Hematopoietic multipotent progenitor cell treated with erythropoietin and hydrocortisone succinate and interleukin-3 and kit ligand, for 6 days (in vitro differentiated cells): ENCODE measurements around the gene MYL6.
"Not testable (repeated sequence)": the region's sequence is repeated elsewhere in the genome, so short reads cannot be mapped to it uniquely, and the experiment has no call there.

Source experiments
- DNase-seq: peaks from one replicate; pipeline ENCODE4 v3.0.0-alpha.2; 2015

MYL6 gene

DNA sequence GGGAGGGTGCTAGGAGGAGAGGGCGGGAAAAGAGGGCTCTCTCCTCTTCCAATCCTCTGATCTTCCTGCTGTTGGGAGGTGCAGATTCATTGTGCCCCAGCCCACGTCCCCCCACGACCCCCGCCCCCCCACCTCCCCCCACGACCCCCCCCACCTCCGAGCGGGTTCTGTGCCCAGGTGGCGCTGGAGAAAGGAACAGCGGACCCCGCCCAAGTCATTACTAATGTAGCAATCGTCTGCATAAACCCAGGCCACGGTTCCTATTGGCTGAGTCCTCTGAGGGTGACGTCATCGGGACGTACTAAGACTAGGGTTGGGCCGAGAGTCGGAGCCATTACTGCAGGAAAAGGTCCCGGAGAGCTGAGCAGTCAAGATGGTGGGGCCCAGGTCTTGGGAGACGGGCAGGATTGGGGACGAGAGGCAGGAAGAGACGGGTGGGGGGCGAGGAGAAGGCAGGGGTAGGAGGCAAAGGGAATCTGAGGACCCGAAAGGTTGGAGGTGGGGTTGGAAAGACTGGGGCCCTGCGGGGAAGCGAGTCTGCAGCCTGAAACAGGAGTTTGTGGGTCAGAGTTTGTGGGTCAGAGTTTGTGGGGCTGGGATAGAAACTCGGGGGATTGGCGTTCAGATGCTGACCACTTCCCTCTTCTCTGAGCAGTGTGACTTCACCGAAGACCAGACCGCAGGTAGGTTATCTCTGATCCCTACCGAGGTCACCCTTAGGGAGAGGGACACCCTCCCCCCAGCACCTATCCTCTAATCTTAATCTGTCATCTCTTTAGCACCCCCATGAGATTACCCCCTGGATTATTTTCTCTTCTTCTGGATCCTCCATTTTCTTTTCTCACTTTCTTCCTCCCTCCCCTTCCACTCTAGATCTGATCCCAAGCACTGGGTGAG is at the start of gene MYL6:
Gene MYL6, plus strand, starts transcription at position 331 of the 897 bp plus-strand sequence. Its CDS starts 43 bp downstream, at position 374.
- DNase-seq = peak; percentile 100

DNA sequence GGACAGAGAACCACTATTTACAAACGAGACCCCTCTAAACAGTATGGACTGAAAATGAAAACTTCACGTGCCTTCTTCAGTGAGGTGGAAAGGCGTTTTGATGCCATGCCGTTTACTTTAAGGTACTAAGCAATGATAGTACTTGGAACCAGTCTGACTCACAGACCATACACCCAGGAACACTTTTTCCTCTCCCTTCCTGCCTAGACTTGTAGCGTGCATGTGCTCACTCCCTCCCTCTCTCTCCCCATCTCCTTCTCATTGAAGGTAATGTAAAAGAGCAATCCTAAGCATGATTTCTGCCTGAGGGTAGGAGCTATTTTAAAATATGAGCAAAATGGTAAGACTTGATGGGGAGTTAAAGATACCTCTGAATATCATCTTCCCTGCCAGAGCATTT is 47.6 kb upstream of the MYL6 start:
- DNase-seq = no peak

DNA sequence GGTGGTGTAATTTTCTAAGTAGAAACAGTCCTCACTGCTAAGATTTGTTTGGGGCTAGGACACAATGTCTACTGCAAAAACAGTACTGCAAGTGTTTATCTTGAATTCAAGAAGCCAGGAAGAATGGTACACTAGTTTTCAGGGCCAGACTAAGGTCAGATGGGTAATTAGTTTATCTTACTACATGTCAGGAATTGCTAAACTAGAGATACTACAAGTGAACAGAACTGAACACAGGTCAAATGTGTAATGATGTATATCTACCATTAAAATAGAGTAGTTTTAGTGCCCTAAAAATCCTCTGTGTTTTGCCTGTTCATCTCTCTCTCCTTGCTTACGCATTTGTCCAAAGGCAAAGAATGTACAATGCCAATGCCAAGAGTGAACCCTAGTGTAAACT is 44.1 kb upstream of the MYL6 start:
- DNase-seq = no peak

DNA sequence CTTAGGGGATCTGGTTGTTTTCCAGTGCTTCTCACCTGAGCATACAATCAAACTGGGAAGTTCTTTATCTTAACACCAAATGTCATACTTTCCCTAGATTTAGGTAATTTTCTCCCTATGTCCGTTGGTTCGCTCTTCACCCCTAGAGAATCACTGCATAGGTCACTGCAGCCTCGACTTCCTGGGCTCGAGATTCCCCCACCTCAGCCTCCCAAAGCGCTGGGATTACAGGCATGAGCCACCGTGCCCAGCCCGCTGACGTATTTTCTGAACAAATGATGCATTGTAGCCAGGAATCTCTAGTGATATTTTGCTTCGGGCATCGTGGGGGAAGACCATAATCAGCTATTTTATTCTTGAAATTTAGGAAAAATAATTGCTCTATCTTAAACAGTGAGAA is 42.8 kb upstream of the MYL6 start:
- DNase-seq = no peak

DNA sequence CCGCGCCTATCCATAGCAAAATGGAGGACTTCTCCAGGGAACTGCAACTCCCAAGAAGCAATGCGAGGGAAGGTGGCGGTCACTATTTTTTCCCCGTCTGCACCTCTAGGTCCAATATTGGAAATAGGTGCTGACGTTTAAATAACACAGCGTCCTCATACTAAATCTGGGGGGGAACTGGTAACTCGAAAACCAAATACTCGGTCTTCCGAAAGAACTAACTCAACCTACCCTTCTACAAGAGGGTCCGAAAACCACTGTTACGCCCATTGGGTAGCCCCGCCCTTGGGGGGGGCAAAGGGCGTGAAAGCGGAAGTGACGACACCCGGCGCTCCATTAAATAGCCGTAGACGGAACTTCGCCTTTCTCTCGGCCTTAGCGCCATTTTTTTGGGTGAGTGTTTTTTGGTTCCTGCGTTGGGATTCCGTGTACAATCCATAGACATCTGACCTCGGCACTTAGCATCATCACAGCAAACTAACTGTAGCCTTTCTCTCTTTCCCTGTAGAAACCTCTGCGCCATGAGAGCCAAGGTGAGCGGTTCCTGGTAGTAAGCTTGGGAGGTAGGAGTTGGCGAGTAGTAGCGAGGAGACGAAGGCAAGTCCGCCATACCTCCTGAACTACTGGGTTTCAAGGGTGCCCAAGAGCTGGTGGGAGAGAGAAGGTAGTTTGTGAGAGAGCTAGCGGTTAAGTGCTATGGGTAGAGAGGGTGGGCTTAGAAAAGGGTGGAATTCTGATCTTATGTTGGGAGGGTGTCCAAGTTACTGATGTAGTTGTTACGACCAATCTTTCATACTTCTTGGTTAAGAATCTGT is 41.7 kb upstream of the MYL6 start, which contains the start of gene RPL41:
Gene RPL41, plus strand, starts transcription at position 367 of the 815 bp plus-strand sequence.
- peak; percentile 98 for DNase-seq

DNA sequence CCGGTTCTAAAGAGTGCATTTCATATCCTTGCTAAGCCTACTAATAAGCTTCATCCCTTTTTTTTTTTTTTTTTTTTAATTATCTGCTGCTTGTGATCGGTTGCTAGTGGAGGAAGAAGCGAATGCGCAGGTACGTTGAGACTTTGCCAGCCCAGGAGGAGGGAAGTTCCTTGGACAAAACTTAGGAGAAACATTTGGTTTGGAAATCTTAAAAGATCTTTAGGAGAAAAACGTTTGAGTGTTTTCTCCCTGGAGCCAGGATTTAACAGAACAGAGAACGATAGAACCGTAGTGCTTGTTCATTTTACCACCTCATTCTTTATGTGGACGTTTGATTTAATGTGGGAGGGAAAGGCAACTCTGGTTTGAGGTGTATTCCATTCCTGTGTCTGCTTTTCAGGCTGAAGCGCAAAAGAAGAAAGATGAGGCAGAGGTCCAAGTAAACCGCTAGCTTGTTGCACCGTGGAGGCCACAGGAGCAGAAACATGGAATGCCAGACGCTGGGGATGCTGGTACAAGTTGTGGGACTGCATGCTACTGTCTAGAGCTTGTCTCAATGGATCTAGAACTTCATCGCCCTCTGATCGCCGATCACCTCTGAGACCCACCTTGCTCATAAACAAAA is 41.0 kb upstream of the MYL6 start:
- not testable (repeated sequence) for DNase-seq

DNA sequence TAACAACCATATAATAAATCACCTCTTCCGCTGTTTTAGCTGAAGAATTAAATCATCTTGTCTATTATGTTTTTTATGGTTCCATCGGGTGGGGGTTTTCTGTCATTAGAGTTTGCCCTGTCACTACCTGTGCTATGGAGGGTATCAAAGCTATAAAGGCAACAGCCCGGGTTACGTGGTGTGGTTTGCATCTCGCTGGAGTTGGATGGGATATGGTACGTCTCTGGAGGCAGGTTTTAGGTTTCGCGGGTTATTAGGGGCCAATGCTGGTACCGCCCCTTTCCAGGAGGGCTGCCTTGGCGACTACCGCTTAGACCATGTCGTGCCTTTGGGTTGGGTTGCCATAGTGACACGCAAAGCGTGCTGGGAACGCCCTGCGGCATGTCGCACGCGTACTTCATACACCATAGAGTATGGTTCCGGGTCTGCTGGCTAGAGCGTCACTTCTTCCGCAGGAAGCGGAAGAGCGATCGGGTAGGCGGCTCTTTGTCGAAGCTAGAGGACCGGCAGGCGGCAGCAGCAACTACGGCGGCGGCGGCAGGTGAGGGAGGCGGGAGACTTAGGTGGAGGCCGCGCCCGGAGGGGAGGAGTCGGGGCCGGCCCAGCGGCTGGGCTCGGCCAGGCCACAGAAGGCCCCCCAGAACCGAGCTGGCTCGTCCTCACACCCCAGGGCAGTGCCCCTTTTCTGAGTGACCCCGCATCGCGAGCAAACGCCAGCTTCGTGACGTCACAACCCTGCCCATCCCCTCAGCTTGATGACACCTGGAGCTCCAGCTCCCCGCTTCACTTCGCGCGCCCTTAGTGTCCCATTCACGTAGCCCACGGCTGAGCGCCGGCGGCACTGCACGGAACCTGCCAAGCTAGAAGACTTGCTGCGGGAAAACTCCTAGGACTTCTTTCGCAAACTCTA is 40.1 kb upstream of the MYL6 start, which contains the start of gene ZC3H10:
Gene ZC3H10, plus strand, starts transcription at position 489 of the 910 bp plus-strand sequence. CDS start 2,297 bp downstream, outside the sequence.
- peak; percentile 100 for DNase-seq

DNA sequence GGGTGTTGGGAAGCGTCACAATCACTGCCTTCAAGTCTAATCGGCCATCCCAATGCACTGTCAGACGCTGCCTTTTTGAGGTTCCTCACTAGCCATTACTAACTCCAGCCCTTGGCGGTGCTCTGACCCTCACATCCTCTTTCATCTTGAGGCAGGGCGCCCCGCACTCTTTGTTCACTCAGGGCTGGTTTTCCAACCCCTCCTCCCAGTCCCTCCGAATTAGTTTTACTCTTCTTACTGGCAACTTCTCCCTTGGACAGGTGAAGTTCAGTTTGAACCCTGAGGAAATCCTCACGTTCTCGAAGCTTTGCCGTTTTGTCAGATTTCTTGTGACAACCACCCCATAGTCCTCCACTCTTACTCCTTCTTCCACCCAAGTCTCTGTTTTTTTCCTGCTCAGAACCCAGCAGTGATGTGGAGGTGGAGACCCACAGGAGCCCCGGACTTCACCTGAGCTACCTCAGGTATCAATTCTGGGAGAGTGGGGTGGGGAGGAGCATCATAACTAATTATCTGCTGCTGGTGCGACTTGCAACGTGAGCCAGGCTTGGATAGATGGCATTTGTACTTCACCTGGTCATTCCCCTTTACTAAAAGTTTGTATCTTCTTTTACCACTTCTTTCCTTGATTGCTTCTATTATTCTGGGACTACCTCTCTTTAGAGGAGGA is 39.3 kb upstream of the MYL6 start:
- no peak for DNase-seq

DNA sequence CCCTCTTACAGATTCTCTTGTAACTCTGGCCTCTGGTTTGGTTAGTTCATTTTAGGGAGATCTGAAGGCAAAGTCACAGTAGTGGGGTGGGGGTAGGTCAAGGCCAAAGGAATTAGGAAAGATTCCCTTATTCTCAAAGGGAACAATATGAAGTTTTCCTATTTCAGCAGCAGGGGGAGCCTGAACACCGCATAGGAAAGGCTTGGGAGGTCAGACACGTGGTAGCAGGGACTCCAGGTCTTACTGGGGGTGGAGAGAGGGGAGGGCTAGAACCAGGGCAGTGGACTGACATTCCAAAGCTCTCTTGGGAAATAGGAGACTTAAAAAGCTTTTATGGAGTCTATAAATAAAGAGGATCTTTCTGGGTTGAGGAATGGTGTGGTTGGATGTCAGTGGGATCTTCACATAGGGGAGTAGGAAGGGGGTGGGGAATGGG is 38.8 kb upstream of the MYL6 start:
- DNase-seq = peak; percentile 95

DNA sequence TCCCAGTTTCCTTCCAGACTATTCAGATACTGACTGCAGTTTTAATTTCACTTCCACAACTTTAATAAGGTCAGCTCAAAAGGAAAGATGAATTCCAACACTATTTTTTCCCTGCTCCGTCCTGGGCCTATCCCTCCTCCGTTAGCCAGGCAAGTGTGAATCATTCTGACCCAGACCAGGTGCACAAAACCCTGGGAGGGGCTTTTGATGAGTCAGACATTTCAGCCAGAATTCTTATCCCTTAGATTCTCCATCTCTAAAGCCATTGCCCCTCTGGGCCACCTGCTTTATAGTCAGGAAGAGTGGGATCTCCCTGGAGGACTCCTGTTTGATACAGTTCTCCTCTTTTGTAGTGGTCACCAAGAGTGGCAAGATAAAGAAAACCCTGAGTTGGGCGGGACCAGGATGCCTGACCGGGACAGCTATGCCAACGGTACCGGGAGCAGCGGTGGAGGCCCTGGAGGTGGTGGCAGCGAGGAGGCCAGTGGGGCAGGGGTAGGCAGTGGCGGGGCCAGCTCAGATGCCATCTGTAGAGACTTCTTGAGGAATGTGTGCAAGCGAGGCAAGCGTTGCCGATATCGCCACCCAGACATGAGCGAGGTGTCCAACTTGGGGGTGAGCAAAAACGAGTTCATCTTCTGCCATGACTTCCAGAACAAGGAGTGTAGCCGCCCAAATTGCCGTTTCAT is 37.9 kb upstream of the MYL6 start:
- no peak for DNase-seq

DNA sequence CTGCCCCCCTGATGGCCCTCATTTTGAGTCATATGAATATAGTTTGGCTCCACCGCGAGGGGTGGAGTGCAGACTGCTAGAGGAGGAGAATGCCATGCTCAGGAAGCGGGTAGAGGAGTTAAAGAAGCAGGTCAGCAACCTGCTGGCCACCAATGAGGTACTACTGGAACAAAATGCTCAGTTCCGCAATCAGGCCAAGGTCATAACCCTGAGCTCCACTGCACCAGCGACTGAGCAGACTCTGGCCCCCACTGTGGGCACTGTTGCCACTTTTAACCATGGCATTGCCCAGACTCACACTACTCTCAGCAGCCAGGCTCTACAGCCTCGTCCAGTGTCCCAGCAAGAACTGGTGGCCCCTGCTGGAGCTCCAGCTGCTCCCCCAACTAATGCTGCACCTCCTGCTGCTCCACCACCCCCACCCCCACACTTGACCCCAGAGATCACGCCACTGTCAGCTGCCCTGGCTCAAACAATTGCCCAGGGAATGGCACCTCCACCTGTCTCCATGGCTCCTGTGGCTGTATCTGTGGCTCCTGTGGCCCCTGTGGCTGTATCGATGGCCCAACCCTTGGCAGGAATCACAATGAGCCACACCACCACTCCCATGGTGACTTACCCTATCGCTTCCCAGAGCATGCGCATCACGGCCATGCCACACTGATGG is 36.8 kb upstream of the MYL6 start:
- no peak for DNase-seq

DNA sequence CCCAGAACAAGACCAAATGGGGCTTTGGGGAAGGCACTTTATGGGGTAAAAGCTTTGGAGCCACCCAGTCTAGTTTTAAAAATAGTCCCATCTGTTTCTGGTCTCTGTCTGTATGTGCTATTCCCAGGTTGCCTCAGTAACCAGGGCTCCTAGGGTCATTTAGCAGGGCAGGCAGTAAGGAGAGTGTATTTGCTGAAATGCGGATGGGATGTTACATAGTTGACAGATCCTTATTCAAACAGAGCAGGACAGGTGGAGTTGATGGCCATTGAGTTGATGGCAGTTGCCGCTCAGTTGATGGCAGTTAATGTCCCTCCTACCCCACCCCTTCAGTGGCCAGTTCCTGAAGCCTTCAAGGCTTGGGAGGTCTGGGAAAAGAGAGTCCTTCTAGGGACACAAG is 35.5 kb upstream of the MYL6 start:
- DNase-seq = no peak

DNA sequence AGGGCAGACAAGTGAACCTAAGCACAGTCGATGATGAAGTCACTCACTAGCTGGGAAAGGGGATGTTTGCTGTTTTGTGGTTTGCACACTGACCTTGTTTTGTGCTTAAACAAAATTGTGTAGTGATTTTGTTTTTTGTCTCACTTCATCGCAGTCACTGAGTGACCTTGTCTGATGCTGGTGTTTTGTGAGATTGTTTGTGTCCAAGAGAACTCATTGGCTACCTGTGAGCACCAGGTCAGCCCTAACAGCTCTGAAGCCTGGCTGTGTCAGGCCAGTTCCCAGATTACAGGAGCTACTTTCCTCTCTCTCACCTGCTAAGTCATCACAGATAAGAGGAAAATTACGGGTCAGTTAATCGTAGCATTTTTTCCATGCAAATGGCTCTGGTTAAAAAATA is 34.0 kb upstream of the MYL6 start:
- no peak for DNase-seq

DNA sequence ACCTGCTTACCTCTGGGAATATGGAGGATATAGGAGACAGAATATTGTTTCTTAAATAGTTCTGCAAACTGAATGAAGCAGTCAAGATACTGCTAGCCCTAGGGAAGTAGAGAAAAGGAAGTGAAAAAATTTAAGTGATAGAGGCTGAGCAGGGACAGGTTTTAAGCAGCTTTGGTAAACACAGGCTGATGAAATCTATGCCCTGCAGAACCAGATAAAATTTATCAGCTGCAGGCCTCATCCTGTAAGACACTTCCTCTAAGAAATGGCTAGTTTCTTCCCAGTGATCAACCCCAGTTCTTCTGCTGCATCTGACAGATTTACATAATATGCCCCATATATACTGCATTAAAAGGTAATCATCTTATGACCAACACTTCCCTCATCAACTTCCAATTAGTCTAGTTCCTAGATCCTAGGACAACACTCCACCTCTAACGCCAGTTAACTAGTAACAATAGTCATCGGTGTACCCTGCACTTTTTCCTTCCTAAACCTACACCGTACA is 31.4 kb upstream of the MYL6 start:
- DNase-seq = peak; percentile 85

DNA sequence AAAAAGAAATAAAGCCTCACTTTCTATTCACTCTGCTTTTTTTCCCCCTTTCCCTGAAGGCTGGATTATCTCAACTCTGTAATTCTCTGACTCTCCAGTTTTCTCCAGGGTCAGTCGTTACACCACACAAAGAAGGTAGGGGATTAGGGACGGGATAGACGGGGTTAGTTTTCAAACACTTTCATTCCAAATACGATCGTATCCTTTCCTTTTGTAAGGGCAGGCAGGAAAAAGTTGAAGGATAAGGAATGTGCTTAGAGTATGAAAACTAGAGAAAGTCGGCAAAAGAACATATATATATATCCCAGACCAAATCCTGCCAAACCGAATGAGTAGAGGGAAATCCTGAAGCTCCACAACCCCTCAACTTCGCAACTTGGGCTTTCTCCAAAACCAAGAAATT is 30.7 kb upstream of the MYL6 start:
- no peak for DNase-seq

DNA sequence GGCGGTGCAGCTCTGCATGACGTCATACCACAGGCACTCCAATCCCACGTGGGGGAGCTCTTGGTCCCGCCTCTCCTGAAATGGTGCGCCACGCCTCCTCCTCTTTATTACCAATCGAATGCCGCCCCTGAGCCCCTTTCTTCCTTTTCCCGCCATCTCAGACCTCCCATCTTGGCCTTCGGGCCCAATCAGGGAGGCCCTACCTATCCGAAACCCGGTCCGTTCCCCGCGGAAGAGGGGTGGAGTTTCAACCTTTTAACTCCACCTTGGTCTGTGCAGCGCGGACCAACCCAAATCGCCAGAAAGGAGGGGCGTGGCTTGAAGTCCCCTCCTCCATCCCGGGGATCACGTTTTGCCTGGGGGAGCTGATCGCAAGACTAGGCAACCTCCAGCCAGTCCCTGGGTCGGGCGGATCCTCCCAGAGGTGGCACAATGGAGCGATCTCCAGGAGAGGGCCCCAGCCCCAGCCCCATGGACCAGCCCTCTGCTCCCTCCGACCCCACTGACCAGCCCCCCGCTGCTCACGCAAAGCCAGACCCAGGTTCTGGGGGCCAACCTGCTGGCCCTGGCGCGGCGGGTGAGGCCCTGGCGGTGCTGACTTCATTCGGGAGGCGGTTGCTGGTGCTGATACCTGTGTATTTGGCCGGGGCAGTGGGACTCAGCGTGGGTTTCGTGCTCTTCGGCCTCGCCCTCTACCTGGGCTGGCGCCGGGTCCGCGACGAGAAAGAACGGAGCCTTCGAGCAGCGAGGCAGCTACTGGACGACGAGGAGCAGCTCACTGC is 30.1 kb upstream of the MYL6 start, which contains the start of gene ESYT1:
Gene ESYT1, plus strand, starts transcription at position 380 of the 782 bp plus-strand sequence. Its CDS starts 53 bp downstream, at position 433.
- peak; percentile 100 for DNase-seq

DNA sequence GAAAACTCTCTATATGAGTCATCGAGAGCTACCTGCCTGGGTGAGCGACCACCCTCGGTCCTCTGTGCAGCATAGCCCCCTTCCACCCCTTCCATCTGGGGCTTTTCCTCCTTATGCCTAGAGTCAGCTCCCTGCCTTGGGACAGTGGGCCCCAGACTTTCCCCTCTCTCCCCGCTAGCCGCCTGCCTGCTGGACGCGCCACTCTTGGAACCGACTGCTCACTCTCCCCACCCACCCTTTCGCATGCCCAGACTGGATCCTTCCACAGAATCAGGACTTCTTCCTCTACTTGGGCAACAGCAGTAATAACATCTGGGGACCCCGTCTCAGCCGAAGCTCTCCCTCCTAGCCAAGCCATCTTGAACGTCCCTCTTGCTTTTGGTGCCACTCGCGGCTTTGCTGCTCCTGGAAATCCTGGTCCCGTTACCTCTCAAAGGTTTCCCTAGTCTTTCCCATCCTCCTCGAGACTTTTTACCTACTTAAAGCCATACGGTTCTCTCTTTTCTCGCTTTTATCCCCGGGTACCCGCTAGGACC is 29.4 kb upstream of the MYL6 start:
- DNase-seq = peak; percentile 57

DNA sequence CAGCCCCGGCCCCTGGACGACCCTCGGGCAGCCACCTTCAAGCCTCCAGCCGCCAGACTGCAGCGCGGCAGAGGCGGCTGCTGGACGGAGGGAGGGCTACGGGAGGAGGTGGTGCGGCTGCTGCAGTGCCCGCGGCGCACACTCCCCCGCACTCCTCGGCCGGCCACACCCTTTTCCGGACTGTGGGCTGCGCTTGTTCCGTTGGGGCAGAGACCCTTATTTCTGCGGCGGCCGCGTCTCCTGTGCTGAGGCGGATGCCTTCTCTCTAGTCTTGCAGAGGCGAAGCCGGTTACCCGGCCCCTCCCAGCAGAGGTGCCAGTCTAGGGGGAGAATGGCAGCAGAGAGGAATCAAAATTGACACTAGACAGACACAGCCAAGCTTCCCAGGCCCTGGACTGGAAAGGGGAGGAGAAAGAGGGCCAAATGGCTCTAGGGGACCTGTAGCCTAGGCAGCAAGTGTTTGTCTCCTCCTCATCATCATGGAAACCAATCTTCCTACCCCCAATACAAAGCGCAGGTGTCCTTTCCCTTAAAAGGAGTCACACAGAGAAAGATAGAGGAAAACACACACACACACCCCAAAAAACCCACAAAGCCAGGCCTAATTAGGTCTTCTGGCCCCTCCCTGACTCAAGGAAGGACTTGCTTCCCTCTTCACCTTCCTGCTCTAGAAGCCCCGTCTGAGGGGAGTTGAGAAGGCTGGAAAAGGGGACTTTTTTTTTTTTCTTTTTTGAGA is 28.8 kb upstream of the MYL6 start:
- peak; percentile 89 for DNase-seq
